ENCODE results near the gene NRDC. TPM values are rescaled to one million over a fixed set of nuclear protein-coding genes. Genes with fewer than 3 reads are reported as not detected.

The NRDC gene, protein sequence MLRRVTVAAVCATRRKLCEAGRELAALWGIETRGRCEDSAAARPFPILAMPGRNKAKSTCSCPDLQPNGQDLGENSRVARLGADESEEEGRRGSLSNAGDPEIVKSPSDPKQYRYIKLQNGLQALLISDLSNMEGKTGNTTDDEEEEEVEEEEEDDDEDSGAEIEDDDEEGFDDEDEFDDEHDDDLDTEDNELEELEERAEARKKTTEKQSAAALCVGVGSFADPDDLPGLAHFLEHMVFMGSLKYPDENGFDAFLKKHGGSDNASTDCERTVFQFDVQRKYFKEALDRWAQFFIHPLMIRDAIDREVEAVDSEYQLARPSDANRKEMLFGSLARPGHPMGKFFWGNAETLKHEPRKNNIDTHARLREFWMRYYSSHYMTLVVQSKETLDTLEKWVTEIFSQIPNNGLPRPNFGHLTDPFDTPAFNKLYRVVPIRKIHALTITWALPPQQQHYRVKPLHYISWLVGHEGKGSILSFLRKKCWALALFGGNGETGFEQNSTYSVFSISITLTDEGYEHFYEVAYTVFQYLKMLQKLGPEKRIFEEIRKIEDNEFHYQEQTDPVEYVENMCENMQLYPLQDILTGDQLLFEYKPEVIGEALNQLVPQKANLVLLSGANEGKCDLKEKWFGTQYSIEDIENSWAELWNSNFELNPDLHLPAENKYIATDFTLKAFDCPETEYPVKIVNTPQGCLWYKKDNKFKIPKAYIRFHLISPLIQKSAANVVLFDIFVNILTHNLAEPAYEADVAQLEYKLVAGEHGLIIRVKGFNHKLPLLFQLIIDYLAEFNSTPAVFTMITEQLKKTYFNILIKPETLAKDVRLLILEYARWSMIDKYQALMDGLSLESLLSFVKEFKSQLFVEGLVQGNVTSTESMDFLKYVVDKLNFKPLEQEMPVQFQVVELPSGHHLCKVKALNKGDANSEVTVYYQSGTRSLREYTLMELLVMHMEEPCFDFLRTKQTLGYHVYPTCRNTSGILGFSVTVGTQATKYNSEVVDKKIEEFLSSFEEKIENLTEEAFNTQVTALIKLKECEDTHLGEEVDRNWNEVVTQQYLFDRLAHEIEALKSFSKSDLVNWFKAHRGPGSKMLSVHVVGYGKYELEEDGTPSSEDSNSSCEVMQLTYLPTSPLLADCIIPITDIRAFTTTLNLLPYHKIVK
- 68.2 to 87.3 TPM (median 84.9 TPM) in 5 replicates for total RNA-seq (2022; extraction: Qiagen RNA extraction)

DNA sequence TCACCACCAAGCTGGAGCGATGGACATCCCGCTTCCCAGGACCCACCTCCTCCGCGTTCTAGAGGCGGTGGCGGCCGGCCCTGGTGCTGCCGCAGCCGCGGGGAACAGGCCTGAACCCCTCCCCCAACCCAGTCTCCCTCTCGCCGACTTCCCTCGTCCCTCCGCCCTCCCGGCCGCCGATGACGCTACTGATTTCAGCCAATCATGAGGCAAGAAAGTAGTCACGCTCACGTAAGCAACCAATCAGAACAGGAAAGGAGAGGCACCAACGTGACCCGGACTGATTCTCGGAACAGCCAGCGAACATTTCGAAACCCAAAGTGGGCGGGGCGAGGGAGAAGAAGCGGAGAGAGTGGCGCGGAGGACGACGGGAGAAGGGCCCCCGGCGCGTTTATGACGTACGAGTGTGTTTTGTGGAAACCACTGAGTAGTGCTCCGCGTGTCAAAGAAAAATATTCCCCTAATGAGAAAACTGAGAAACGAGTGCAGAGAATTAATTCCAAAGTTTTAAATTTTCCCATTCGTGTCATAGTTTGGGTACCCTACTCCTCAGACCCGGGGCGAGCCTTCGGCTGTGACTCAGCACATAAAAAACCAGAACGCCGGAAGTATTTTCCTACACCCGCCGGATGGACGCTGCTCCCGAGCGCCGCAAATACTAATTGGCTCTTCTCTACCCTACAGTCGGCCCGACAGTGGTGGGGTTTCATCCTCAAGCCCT lies at the start of gene NRDC:
Gene NRDC (minus strand): TSS at position 112 of the 721 bp plus-strand sequence. CDS start 112 bp downstream, outside the sequence.

Other genes with a start within 250 kb of the NRDC start
- 5.4 to 8.9 TPM (median 7.4 TPM) in 5 replicates for gene RAB3B, start 112.0 kb upstream of the NRDC start, total RNA-seq (2022; extraction: Qiagen RNA extraction)
- gene KTI12, start 155.1 kb upstream of the NRDC start, total RNA-seq (2022; extraction: Qiagen RNA extraction): 14.8 to 16.3 TPM (median 16.2 TPM) in 5 replicates
- 32.3 to 43.7 TPM (median 35.7 TPM) in 5 replicates for gene TXNDC12, start 176.5 kb upstream of the NRDC start, total RNA-seq (2022; extraction: Qiagen RNA extraction)
- gene BTF3L4, start 177.6 kb upstream of the NRDC start, total RNA-seq (2022; extraction: Qiagen RNA extraction): 29.0 to 44.2 TPM (median 30.8 TPM) in 5 replicates